ENCODE measurements around the gene CUX1. TPM values are rescaled to one million over a fixed set of nuclear protein-coding genes. Genes with fewer than 3 reads are reported as not detected.
A peak's percentile ranks its signal among the peaks of the same experiment; 100 is the strongest.

The CUX1 gene
- total RNA-seq, 4 donors from 2014 or later, result 52.5 to 93.6 (median 63.7) TPM

- H3K4me3 ChIP-seq, result no peak overlapping the region
- H3K36me3 ChIP-seq, result no peaks in the 10 kb centered on the region
- H3K4me1 ChIP-seq, result peaks cover 3% of the 10 kb centered on the region
- no peaks in the 10 kb centered on the region for H3K27me3 ChIP-seq
- H3K9me3 ChIP-seq, result no peaks in the 10 kb centered on the region
- no peak for DNase-seq (ENCODE audit: low spot score in 2 of 2)
- TF ChIP-seq POLR2AphosphoS5 (IDR thresholded peaks at IDR 0.05) (no peak), EP300 (IDR thresholded peaks at IDR 0.05) (no peak), CTCF (IDR thresholded peaks at IDR 0.05) (no peak), POLR2A (IDR thresholded peaks at IDR 0.05) (no peak)
- no peak overlapping the region for H3K27ac ChIP-seq
- WGBS, result 95% methylated on average over 6 of the region's 6 CpGs
Observed at GRCh38 chr7:101951757-101952156, 134.3 kb downstream of the CUX1 start.

DNA sequence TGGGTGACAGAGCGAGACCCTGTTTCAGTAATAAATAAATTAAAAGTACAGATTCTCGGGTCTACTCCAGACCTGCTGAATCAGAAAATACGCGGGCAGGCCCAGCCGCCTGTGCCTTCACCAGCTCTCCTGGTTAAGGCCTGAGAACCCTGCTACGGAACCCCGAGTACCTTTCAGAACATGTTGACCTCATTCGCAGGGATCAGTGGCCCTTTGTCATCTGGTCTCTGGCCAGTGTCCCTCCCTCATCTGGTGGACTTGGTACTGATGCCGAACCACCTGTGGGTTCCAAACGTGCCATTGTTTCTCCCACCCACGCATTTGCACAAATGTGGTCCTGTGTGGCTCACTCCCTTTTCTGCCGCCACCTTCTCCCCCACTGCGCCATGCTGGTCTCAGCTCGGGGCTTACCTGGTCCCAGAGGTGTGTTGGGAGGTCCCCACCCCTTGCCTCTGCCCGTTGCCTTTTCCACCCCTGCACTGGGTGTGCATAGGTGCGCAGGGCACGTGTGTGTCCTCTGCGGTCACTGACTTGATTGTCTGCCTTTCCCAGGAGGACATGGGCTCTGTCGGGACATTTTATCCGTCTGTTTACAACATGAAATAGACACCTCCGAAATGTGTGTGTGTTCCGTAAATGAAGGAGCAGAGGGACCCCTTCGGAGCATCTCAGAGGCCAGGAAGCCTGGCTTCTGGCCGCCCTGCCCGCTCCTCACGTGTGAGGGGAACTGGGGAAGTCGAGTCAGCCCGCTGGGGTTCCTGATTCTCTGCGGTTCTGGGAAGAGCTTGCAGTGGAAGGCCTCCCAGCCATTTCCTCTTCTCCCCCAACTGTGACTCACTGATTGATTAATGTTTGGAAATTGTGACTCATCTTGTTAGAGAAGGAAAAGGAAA lies 135.2 kb downstream of the CUX1 start:
- H3K4me3 ChIP-seq, result no peak overlapping the region
- no peak overlapping the region for H3K27ac ChIP-seq
- TF ChIP-seq POLR2A (IDR thresholded peaks at IDR 0.05) (no peak), CTCF (IDR thresholded peaks at IDR 0.05) (no peak)
- DNase-seq (ENCODE audit: low spot score in 2 of 2), result no peak
- H3K36me3 ChIP-seq, result no peaks in the 10 kb centered on the region
- no peaks in the 10 kb centered on the region for H3K27me3 ChIP-seq
- H3K9me3 ChIP-seq, result no peaks in the 10 kb centered on the region
- peaks cover 3% of the 10 kb centered on the region for H3K4me1 ChIP-seq
- 87% methylated on average over 29 of the region's 29 CpGs for WGBS

GRCh38 chr7:101953248-101953819 lies 135.9 kb downstream of the CUX1 start:
- WGBS, result 89% methylated on average over 14 of the region's 14 CpGs
- peaks cover 3% of the 10 kb centered on the region for H3K4me1 ChIP-seq
- no peaks in the 10 kb centered on the region for H3K36me3 ChIP-seq
- H3K4me3 ChIP-seq, result no peak overlapping the region
- no peaks in the 10 kb centered on the region for H3K9me3 ChIP-seq
- H3K27ac ChIP-seq, result no peak overlapping the region
- DNase-seq (ENCODE audit: low spot score in 2 of 2), result no peak
- no peaks in the 10 kb centered on the region for H3K27me3 ChIP-seq
- no peak for TF ChIP-seq POLR2A (IDR thresholded peaks at IDR 0.05)
- peak; percentile 21 for TF ChIP-seq EP300 (IDR thresholded peaks at IDR 0.05)

GRCh38 chr7:101954499-101954898 lies 137.1 kb downstream of the CUX1 start:
- peaks cover 3% of the 10 kb centered on the region for H3K4me1 ChIP-seq
- H3K9me3 ChIP-seq, result no peaks in the 10 kb centered on the region
- H3K36me3 ChIP-seq, result no peaks in the 10 kb centered on the region
- 98% methylated on average over 5 of the region's 5 CpGs for WGBS
- no peak for TF ChIP-seq POLR2AphosphoS5 (IDR thresholded peaks at IDR 0.05)
- TF ChIP-seq CTCF (IDR thresholded peaks at IDR 0.05), result no peak
- TF ChIP-seq POLR2A (IDR thresholded peaks at IDR 0.05), result no peak
- TF ChIP-seq EP300 (IDR thresholded peaks at IDR 0.05), result no peak
- H3K27me3 ChIP-seq, result no peaks in the 10 kb centered on the region
- DNase-seq (ENCODE audit: low spot score in 2 of 2), result no peak
- H3K4me3 ChIP-seq, result no peak overlapping the region
- no peak overlapping the region for H3K27ac ChIP-seq

DNA sequence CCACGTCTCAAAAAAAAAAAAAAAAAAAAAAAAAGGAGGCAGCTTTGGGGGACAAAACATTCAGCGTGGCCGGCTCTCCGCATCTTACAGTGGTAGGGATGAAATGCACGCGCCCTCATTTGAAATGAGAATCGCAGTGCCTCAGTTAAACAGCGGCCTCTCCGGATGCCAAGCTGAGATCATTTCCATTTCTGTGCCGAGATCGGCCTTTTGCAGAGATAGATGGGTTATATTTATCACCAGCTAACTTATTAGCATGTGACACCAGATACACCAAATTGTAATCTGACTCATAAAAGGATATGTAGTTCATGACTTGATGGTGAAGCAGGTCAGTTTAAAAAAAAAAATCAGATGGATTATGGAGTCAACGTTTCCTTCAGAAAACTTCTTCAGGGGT lies 138.7 kb downstream of the CUX1 start:
- no peaks in the 10 kb centered on the region for H3K27me3 ChIP-seq
- 90% methylated on average over 12 of the region's 12 CpGs for WGBS
- peaks cover 3% of the 10 kb centered on the region for H3K4me1 ChIP-seq
- DNase-seq (ENCODE audit: low spot score in 2 of 2), result no peak
- no peak overlapping the region for H3K27ac ChIP-seq
- no peak overlapping the region for H3K4me3 ChIP-seq
- TF ChIP-seq POLR2A (IDR thresholded peaks at IDR 0.05) (no peak), CTCF (IDR thresholded peaks at IDR 0.05) (no peak), POLR2AphosphoS5 (IDR thresholded peaks at IDR 0.05) (no peak)
- H3K9me3 ChIP-seq, result no peaks in the 10 kb centered on the region
- no peaks in the 10 kb centered on the region for H3K36me3 ChIP-seq

Data from suprapubic skin (tissue), 4 donors.